GM21423 (cell line): ENCODE measurements around the gene LRP1B.

ENCODE experiments used
- ATAC-seq: cut with Tn5 transposase; IDR thresholded peaks from one replicate; pipeline ENCODE4 v1.9.1; 2021; ENCODE audit warnings: mild to moderate bottlenecking, moderate library complexity; ENCODE audit not compliant: unreplicated experiment

The LRP1B gene

GRCh38 chr2:141610564-141611175 is 520.1 kb downstream of the LRP1B start:
- no peak for ATAC-seq

- no peak for ATAC-seq
These were observed 525.7 kb downstream of the LRP1B start for GRCh38 chr2:141605163-141605562.

GRCh38 chr2:141601511-141602152 is 529.2 kb downstream of the LRP1B start:
- no peak for ATAC-seq

- no peak for ATAC-seq
These were observed 531.1 kb downstream of the LRP1B start for GRCh38 chr2:141599721-141600120.

GRCh38 chr2:141598982-141599381 is 531.8 kb downstream of the LRP1B start:
- no peak for ATAC-seq

GRCh38 chr2:141595316-141595920 is 535.4 kb downstream of the LRP1B start:
- ATAC-seq = no peak

DNA sequence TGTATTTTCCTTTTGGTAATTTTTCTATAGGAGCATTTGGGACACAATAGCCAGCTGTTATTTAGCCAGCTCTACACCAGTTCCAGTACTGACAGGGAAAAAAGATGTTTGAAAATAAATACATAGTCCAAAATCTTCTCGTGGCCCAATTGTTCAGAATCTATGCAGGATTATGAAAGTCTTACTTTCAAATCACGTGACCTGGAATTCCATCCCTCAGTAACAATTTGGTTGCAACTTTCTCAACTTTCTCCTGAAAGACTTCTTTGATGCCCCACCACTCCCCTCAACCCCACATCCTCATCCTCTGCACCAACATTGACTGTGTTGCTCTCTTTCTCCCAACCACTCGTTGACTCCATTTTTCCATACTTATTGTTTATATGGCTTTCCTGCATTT is 539.0 kb downstream of the LRP1B start:
- ATAC-seq = no peak

DNA sequence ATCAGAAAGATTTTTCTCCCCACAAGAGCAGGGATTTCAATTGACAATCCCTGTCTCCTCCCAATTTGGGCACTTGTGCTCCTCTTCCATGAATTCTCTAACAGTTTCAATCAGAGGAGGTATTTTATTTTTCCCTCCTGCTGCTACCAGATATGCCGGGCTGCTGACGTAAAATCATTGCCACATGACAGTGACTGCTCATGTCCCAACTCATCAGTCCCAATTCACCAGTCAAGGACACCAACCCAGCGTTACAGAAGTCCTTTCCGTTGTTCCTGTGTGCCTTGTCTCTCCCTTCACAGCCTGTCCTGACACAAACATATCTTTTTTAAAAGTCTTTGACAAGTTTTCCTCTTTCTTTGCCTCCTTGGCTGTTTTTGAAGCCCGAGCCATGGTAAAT is 540.2 kb downstream of the LRP1B start:
- ATAC-seq = no peak

DNA sequence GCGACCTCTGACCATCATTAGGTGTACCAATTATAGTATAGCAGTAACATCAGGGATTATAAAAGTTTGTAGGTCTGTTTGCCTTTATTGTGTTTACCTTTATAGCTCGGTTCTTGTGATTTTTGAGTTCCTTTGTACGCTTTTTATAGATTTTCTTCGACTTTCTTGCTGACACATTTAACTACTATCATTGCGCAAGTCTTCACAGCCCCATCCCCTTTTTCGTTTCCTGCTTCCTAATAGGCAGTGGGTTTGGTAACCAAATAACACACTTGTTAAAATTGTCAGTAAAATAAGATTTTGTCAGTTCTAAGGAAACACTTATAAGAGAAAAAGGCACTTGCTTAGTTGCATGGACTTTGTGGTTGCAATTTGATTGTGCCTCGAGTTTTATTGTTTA is 541.5 kb downstream of the LRP1B start:
- no peak for ATAC-seq

GRCh38 chr2:141586985-141587384 is 543.8 kb downstream of the LRP1B start:
- no peak for ATAC-seq

DNA sequence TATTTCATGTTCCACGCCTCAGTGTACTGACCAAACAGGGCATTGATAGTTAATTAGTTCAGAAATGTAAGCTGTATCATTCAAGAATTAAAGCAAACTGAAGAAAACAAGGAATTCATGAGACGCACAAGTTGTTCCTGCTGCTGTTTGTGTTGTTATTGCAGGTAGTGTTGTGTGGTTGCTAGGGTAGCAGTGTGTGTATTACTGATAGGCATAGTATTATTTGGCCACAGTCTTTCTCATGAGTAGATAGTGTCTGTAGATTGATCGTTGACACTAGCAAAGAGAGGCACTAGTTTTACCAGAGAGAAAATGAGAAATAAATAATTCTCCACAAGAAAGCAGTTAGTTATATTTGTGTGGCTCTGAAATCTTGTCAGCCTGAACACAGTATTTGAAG is 548.6 kb downstream of the LRP1B start:
- ATAC-seq = no peak

DNA sequence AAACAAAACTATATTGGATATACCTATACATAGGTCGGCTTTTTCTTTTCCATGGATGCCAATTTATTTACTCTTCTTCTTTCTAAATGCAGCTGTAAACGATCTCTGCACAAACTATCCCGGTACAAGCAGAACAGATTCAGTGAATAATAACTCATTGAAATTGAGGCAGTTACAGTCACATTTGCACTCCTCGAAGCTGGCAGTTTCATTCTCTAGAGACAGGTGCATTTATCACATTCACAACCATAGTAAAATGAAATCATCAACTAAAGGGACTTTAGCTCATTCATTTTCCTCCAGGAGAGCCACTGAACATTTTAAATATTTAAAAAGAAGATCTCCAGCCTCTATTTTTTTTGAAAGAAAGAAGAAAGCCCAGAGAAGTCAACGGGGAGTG is 551.7 kb downstream of the LRP1B start:
- ATAC-seq = no peak

DNA sequence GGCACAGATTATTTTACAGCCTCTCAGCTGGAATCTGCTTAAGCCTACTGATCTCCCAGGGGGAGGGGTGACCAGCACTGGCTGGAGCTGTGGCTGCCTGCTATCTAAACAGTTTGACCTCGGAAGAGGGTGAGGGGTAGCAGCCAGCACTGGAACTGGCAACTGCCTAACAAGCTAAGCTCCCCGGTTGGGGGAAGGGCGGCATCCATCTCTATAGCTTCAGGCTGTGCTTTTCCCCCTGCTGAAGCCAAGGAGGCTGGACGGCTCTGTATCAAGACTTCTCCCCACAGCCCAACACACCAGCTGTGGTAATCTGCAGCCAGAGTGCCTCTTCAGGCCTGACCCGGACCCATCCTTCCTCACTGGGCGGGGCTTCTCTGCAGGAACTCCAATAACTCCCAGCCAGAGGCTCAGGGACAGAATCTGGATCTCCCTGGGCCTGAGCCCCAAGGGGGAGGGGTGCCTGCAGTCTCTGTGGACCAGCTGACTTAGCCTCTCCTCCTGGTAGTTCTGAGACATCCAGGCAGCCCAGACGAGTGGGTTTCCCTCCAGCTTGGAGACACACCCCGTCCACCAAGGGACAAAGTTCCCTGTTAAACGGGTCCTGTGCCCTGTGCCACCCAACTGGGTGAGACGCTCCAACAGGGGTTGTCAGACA is 560.2 kb downstream of the LRP1B start:
- no peak for ATAC-seq

DNA sequence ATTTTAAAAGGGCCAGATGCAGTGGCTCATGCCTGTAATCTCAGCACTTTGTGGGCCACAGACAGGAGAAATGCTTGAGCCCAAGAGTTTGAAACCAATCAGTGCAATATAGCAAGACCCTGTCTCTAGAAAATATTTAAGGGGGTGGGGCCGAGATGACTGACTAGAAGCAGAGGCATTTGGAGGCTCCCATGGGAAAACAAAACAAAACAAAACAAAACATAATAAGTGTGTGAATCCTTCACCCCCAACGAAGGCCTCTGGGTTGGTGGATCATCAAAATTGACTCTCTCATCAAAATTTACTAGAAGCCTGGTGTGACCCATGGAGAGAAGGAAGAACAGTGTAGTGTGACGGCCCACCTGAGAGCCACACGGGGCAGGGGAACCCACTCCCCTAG is 560.9 kb downstream of the LRP1B start:
- no peak for ATAC-seq

DNA sequence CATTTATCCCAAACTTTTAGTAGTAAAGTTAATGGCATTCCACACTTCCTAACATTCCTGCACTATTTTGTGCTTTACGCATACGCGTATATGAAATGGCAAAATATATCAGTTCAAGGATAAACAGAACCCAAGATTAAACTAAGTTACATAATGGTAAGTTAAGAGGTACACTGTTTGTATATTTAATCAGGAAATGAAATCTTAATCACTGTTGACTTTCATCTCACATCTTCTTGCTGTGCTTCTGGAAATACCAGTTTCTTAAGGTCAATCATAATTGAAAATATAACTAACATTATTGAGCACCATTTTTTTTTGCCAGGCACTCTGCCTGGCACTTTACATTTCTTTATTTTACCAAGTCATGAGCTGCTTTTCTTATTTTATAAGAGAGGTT is 565.2 kb downstream of the LRP1B start:
- ATAC-seq = no peak

DNA sequence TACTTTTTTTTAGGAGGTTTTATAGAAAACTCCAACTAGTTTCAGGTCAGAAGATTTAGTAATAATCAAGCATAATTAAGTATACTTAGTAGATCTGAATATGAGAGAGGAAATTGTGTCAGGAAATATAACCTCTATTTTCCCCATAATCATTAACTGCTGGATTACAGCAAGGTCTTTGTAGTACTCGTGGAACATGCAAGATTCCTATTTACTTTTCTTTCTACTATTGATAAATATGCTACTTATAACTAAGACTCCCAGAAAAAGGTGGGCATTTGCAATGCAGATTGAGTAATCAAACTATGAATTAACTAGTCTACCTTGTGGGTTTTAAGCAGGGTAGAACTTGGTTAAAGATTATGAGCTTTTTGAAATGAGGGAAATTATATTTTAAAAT is 570.1 kb downstream of the LRP1B start:
- ATAC-seq = no peak

DNA sequence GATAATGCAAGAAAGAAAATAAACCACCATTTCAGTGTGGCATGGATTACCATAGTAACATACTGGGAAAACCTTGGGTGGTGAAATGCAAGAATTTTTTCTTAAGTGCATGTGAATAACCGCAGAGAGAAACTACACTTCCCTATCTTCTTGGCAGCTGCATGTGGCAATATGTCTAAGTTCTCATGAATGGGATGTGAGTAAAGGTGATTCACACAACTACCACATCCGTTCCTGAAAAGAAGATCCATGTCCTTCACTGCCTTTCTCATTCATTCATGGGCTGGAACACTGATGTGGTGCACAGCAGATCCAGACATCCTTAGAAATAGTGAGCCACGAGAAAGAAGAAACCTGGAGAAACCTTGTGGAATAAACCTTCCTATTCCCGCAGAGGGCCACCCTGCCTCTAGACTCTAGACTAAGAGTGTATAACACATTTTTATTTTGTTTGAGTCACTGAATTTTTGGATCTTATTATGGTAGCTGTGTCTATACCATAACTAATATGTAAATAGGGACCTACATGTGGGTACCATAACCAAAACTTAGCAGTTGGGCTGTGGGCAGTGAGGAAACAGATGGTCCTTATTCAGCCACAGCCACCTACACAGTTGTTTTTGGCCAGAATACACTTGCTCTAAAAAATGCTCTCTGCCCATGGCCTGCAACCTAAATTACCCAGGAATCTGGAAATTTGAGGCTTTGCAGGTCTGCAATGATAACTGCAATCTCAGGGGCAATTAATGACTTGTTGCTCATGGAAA is 573.3 kb downstream of the LRP1B start:
- peak; percentile 46 for ATAC-seq

- no peak for ATAC-seq
These were observed 574.8 kb downstream of the LRP1B start for GRCh38 chr2:141555876-141556470.

- peak; percentile 77 for ATAC-seq
These were observed 576.0 kb downstream of the LRP1B start for GRCh38 chr2:141554810-141555209.

DNA sequence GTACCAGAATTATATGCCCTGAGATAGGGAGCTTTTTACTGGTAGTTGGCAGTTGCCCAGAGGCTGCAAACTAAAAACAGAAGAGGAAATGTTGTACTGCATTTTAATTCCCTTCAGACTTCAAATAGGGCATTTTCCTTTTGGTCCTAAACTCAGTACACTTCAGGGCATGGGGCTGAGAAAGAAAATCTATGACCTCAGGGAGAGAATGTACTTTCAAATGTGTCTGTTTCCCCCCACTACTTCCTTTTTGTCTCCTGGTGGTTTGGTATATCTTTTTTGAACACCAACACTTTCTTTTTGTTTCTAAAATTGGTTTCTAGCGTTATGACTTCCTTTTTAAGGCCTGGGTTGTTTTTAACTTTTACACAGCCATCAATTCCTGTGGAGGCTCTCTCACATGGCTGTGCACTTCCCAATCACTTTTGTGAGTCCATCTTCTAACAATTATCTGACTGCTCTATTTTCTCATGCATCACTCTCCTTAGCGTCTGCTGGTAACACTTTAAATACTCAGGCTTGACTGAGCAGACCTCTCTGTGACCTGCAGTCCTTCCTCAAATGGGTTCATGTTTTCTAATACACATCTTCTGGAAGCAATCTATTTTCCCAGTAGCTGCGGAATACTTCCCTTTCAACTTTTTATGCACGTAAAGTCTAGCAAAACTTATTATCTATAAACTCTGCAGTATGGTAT is 596.0 kb downstream of the LRP1B start:
- peak; percentile 91 for ATAC-seq
